CD14-positive monocyte (primary cell): ENCODE results near the gene PIK3R6. TPM values are rescaled to one million over a fixed set of nuclear protein-coding genes. Genes with fewer than 3 reads are reported as not detected.

Experiments used
- DNase-seq, 3 donors: peaks; one replicate each; pipeline ENCODE4 v3.0.0-alpha.2; 2011 to 2022
- H2AFZ ChIP-seq: 2 replicates; pipeline ENCODE4 v1.6.0; 2012; ENCODE audit warnings: mild to moderate bottlenecking, low read depth, low read length, inconsistent platforms; ENCODE audit not compliant: insufficient read depth, poor library complexity, severe bottlenecking
- H3K27ac ChIP-seq, 2 donors: 1 replicate in 1 of 2; 2 replicates in 1 of 2; pipeline ENCODE4 v1.5.1; 2012 to 2013; ENCODE audit warnings: low read length in 2 of 2, control low read depth in 1 of 2, inconsistent platforms in 1 of 2, low read depth in 1 of 2, mild to moderate bottlenecking in 1 of 2
- H3K27me3 ChIP-seq, 2 donors: one replicate each; pipeline versions ENCODE4 v1.6.0 to v1.6.1; 2011 to 2013; ENCODE audit warnings: low read length in 2 of 2; ENCODE audit not compliant: control insufficient read depth in 2 of 2, insufficient read depth in 2 of 2
- H3K36me3 ChIP-seq, 2 donors: replicated peaks in 1 of 2; 1 replicate in 1 of 2; 2 replicates in 1 of 2; pipeline versions ENCODE4 v1.5.1 to v1.6.1; 2012 to 2013; ENCODE audit warnings: low read length in 2 of 2, control low read depth in 1 of 2, inconsistent platforms in 1 of 2, mild to moderate bottlenecking in 1 of 2; ENCODE audit not compliant: insufficient read depth in 2 of 2, control insufficient read depth in 1 of 2
- H3K4me1 ChIP-seq, 2 donors: 1 replicate in 1 of 2; 2 replicates in 1 of 2; pipeline versions ENCODE4 v1.5.1 to v1.6.1; 2012 to 2013; ENCODE audit warnings: low read length in 2 of 2, control low read depth in 1 of 2, inconsistent platforms in 1 of 2, mild to moderate bottlenecking in 1 of 2, moderate library complexity in 1 of 2; ENCODE audit not compliant: insufficient read depth in 2 of 2, control insufficient read depth in 1 of 2
- H3K4me2 ChIP-seq: replicated peaks from 2 replicates; pipeline ENCODE3; 2012; ENCODE audit warnings: low read length, moderate library complexity, mild to moderate bottlenecking; ENCODE audit not compliant: poor library complexity, severe bottlenecking; ENCODE audit errors: extremely low read depth
- H3K4me3 ChIP-seq, 3 experiments: fragments of 200-600 bp in 1 of 3; sonication (generic) in 1 of 3; replicated peaks in 1 of 3; 1 replicate in 2 of 3; 2 replicates in 1 of 3; pipeline ENCODE4 v1.5.1; 2011 to 2013; ENCODE audit warnings: low read length in 3 of 3, mild to moderate bottlenecking in 3 of 3, control low read depth in 2 of 3, low read depth in 2 of 3, inconsistent platforms in 1 of 3, moderate library complexity in 1 of 3
- H3K79me2 ChIP-seq: 2 replicates; pipeline ENCODE4 v1.6.0; 2012; ENCODE audit warnings: mild to moderate bottlenecking, control low read depth, inconsistent platforms, low read length, moderate library complexity; ENCODE audit not compliant: insufficient read depth
- H3K9ac ChIP-seq: 2 replicates; pipeline ENCODE4 v1.6.0; 2017; ENCODE audit warnings: low read length, mild to moderate bottlenecking; ENCODE audit not compliant: insufficient read depth, poor library complexity, severe bottlenecking
- H3K9me3 ChIP-seq, 2 donors: replicated peaks in 1 of 2; 1 replicate in 1 of 2; 2 replicates in 1 of 2; pipeline versions ENCODE4 v1.5.1 to v1.6.1; 2012 to 2013; ENCODE audit warnings: low read length in 2 of 2, control low read depth in 1 of 2; ENCODE audit not compliant: control insufficient read depth in 1 of 2, insufficient read depth in 1 of 2
- H4K20me1 ChIP-seq: 2 replicates; pipeline ENCODE4 v1.6.0; 2012; ENCODE audit warnings: mild to moderate bottlenecking, low read length, control low read depth, moderate library complexity; ENCODE audit not compliant: insufficient read depth
- H3K27ac Mint-ChIP-seq, 7 donors: one replicate each; pipeline ENCODE4 v1.8.0; 2020; ENCODE audit warnings: mild to moderate bottlenecking in 7 of 7, mixed read lengths in 7 of 7, moderate library complexity in 6 of 7, inconsistent platforms in 2 of 7
- H3K27me3 Mint-ChIP-seq, 3 donors: one replicate each; pipeline ENCODE4 v1.8.0; 2021 to 2022; ENCODE audit warnings: low read depth in 3 of 3, mild to moderate bottlenecking in 3 of 3, mixed read lengths in 3 of 3, moderate library complexity in 3 of 3, inconsistent platforms in 1 of 3
- H3K36me3 Mint-ChIP-seq, 2 donors: one replicate each; pipeline ENCODE4 v1.8.0; 2020; ENCODE audit warnings: mixed read lengths in 2 of 2, inconsistent platforms in 1 of 2, mild to moderate bottlenecking in 1 of 2
- H3K4me1 Mint-ChIP-seq: one replicate; pipeline ENCODE4 v1.8.0; 2020; ENCODE audit warnings: mild to moderate bottlenecking, mixed read lengths
- H3K4me3 Mint-ChIP-seq, 2 donors: one replicate each; pipeline ENCODE4 v1.8.0; 2020; ENCODE audit warnings: mild to moderate bottlenecking in 2 of 2, mixed read lengths in 2 of 2, moderate library complexity in 1 of 2
- H3K9me3 Mint-ChIP-seq, 7 donors: one replicate each; pipeline ENCODE4 v1.8.0; 2020 to 2022; ENCODE audit warnings: mixed read lengths in 7 of 7, mild to moderate bottlenecking in 6 of 7, moderate library complexity in 6 of 7, inconsistent platforms in 2 of 7
- WGBS: methylation state at CpG from one replicate; pipeline ENCODE4 v1.1.5; 2013; ENCODE audit warnings: missing lambda C conversion rate; ENCODE audit not compliant: insufficient coverage; 5-methylcytosine and 5-hydroxymethylcytosine counted together
- intact Hi-C, 2 donors: fragments of 100-400 bp; cut with micrococcal nuclease; formaldehyde crosslinking; loops; one replicate each; pipeline versions ENCODE4 v1.15.0 to v1.15.1; 2023
- polyA plus RNA-seq, 3 donors: library from polyadenylated mRNA; depleted of rRNA in 1 of 3; unstranded in 2 of 3; stranded (reverse) in 1 of 3; fragments of 300-500 nt in 2 of 3; fragments of >200 nt in 1 of 3; fragmentation: Illumina TruSeq in 2 of 3; gene quantifications; 1 replicate in 2 of 3; 2 replicates in 1 of 3; pipeline ENCODE4 v1.2.3, GENCODE V29; 2012 to 2021
- TF ChIP-seq, protein P1 (sequence below): fragments of 200-600 bp; IDR thresholded peaks from one replicate; pipeline ENCODE4 v1.8.0; 2022; ENCODE audit warnings: antibody characterized with exemption, mild to moderate bottlenecking

PIK3R6 gene
- polyA plus RNA-seq, 3 donors: 3.6 to 23.3 (median 5.8) TPM

DNA sequence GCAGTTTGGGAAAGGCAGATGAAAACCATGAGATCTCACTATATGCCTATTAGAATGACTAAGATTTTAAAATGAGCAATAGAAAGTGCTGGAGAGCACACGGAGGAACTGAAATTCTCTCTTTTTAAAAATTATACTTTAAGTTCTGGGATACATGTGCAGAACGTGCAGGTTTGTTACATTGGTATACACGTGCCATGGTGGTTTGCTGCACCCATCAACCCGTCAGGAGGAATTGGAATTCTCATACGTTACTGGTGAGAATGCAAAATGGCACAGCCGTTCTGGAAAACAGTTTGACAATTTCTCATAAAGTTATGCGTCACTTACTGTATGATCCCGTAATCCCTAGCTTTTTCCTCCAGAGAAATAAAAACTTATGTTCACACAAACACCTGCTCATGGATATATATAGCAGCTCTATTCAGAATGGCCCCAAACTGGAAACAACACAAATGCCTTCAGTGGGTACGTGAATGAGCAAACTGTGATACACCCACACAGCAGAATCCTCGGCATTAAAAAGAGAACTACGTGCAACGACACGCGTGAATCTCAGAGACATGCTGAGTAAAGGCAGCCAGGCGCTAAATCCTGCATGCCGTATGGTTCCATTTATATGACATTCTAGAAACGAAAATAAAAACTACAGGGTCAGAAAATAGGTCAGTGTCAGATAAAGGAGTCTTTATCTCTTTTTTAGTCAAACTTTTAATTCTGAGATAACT is 11.8 kb downstream of the PIK3R6 start:
- Mint-ChIP-seq H3K36me3 (peaks cover 28 to 45% of the 10 kb centered on the region in 2 donors), H3K4me1 (peaks cover 43% of the 10 kb centered on the region), H3K9me3 (peaks cover 0 to 3% (median 0%) of the 10 kb centered on the region in 7 donors), H3K27me3 (no peaks in the 10 kb centered on the region), H3K27ac (no peak overlapping the region), H3K4me3 (no peak overlapping the region)
- H2AFZ ChIP-seq: no peak overlapping the region
- H3K4me1 ChIP-seq: peaks cover 37% of the 10 kb centered on the region in 2 donors
- peaks cover 6 to 37% of the 10 kb centered on the region in 2 donors for H3K36me3 ChIP-seq
- no peaks in the 10 kb centered on the region for H3K27me3 ChIP-seq
- TF ChIP-seq, protein P1, sequence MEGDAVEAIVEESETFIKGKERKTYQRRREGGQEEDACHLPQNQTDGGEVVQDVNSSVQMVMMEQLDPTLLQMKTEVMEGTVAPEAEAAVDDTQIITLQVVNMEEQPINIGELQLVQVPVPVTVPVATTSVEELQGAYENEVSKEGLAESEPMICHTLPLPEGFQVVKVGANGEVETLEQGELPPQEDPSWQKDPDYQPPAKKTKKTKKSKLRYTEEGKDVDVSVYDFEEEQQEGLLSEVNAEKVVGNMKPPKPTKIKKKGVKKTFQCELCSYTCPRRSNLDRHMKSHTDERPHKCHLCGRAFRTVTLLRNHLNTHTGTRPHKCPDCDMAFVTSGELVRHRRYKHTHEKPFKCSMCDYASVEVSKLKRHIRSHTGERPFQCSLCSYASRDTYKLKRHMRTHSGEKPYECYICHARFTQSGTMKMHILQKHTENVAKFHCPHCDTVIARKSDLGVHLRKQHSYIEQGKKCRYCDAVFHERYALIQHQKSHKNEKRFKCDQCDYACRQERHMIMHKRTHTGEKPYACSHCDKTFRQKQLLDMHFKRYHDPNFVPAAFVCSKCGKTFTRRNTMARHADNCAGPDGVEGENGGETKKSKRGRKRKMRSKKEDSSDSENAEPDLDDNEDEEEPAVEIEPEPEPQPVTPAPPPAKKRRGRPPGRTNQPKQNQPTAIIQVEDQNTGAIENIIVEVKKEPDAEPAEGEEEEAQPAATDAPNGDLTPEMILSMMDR: no peak
- H3K9ac ChIP-seq: no peak overlapping the region
- H3K4me2 ChIP-seq: no peak overlapping the region
- H3K9me3 ChIP-seq: no peaks in the 10 kb centered on the region
- intact Hi-C loops: loop anchor here in 1 of 2 donors (5.0 kb wide), 1 partner anchor 38 kb away; no protein-coding TSS in a partner anchor
- 80% methylated on average over 10 of the region's 17 CpGs for WGBS
- H3K27ac ChIP-seq: no peak overlapping the region
- no peaks in the 10 kb centered on the region for H4K20me1 ChIP-seq
- H3K4me3 ChIP-seq: no peak overlapping the region
- peaks cover 13% of the 10 kb centered on the region for H3K79me2 ChIP-seq
- no peak for DNase-seq

DNA sequence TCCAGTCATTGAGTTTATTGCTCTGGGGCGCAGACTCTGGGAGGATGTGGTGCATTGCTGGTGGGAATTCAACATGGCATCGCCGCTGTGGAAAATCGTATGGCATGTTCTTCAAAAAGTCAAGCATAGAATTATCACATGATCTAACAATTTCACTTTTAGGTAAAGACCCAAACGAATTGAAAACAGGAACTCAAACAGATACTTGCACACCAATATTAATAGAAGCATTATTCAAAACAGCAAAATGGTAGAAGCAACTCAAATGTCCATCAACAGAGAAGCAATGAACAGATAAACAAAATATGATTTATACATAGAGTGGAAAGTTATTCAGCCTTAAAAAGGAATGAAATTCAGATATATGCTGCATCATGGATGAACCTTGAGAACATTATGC is 15.9 kb downstream of the PIK3R6 start:
- TF ChIP-seq, protein P1: no peak
- Histone ChIP-seq H3K9me3 (no peaks in the 10 kb centered on the region), H3K4me3 (no peak overlapping the region), H3K4me2 (no peak overlapping the region), H3K27me3 (no peaks in the 10 kb centered on the region), H4K20me1 (no peaks in the 10 kb centered on the region), H2AFZ (no peak overlapping the region), H3K79me2 (no peaks in the 10 kb centered on the region), H3K9ac (no peak overlapping the region), H3K27ac (no peak overlapping the region), H3K36me3 (peaks cover 31 to 75% of the 10 kb centered on the region in 2 donors), H3K4me1 (no peaks in the 10 kb centered on the region)
- 100% methylated on average over 1 of the region's 5 CpGs for WGBS
- Mint-ChIP-seq H3K27me3 (no peaks in the 10 kb centered on the region), H3K9me3 (no peaks in the 10 kb centered on the region), H3K4me1 (peaks cover 8% of the 10 kb centered on the region), H3K36me3 (peaks cover 55 to 66% of the 10 kb centered on the region in 2 donors), H3K4me3 (no peak overlapping the region), H3K27ac (no peak overlapping the region)
- intact Hi-C loops: no loop called here
- DNase-seq: no peak
